ENCODE data around the gene ZNF580. TPM values are rescaled to one million over a fixed set of nuclear protein-coding genes. Genes with fewer than 3 reads are reported as not detected.

ZNF580 gene
- total and polyA plus RNA-seq, 2 of the 13 experiments (the other 11 are each of a cell fraction or from before 2014, with no cell fraction given) = 4.4 to 6.0 TPM

- Histone ChIP-seq H3K36me3 (replicated peaks in 1 of 2; ENCODE audit: control insufficient read depth in 1 of 2, insufficient read depth in 2 of 2, low read length in 2 of 2) (peaks cover 2 to 4% of the 10 kb centered on the region in 2 experiments), H3K4me2 (ENCODE audit: low read depth, low read length) (peak overlapping the region; percentile 91), H4K20me1 (ENCODE audit: insufficient read depth, low read length) (peaks cover 40% of the 10 kb centered on the region), H3K79me2 (ENCODE audit: insufficient read depth, low read length) (peaks cover 42% of the 10 kb centered on the region), H2AFZ (ENCODE audit: low read length) (peak overlapping the region; percentile 84), H3K9me3 (ENCODE audit: low read length) (no peaks in the 10 kb centered on the region), H3K4me1 (ENCODE audit: insufficient read depth, low read length) (peaks cover 26% of the 10 kb centered on the region), H3K27ac (ENCODE audit: extremely low read length, insufficient read depth, low read length) (peak overlapping the region; percentile 99), H3K9ac (ENCODE audit: insufficient read depth, low read depth, low read length) (peak overlapping the region; percentile 99), H3K4me3 (replicated peaks in 1 of 3; ENCODE audit: insufficient read depth in 1 of 3, low read depth in 2 of 3, low read length in 3 of 3) (peak overlapping the region; percentile 85 to 99 (median 97)), H3K27me3 (ENCODE audit: control insufficient read depth in 1 of 2, insufficient read depth in 2 of 2, low read length in 2 of 2) (no peaks in the 10 kb centered on the region; a peak in 1 of 5 replicates)
- no TSS peak for BruUV-seq (replicated peaks)
- CTCF ChIA-PET (ENCODE audit: low intra/inter-chr PET ratio, low total read pairs) = interaction anchor here (0.7 to 2.3 kb wide), 4 partner anchors 9 to 22 kb away, joined by 3 to 21 read pairs (median 6); no protein-coding TSS in a partner anchor
- ATAC-seq (peak; percentile 85), FAIRE-seq (peak; percentile 97), DNase-seq (ENCODE audit: low spot score) (peak; percentile 99)
- intact Hi-C loops (cut with micrococcal nuclease; ENCODE audit: unreplicated experiment) (no loop called here), in situ Hi-C loops (cut with HindIII; ENCODE audit: extremely low pct_ligation_motif_present, low pct_unique_long_range_greater_than_20kb) (no loop called here)
- POLR2A ChIA-PET = interaction anchor here (0.7 to 2.1 kb wide), 27 partner anchors 10 to 1465 kb away, joined by 3 to 27 read pairs (median 5); partner anchors contain the start of genes EPN1, FIZ1, HSPBP1 and ISOC2
- under 1% methylated on average over 40 of the region's 52 CpGs for WGBS (ENCODE audit: low lambda C conversion rate)
- TF ChIP-seq ZNF567 (CRISPR knock-in tag; IDR thresholded peaks at IDR 0.05; ENCODE audit: borderline replicate concordance) = no peak
- TF ChIP-seq ZBTB1 (CRISPR knock-in tag; IDR thresholded peaks at IDR 0.05; ENCODE audit: borderline replicate concordance) = no peak
- peak; percentile 72 for TF ChIP-seq PITX1 (CRISPR knock-in tag; IDR thresholded peaks at IDR 0.05)
- TF ChIP-seq SAP130 (CRISPR knock-in tag; IDR thresholded peaks at IDR 0.05; ENCODE audit: low read depth) = no peak
- TF ChIP-seq KLF9 (CRISPR knock-in tag; IDR thresholded peaks at IDR 0.05; ENCODE audit: low read depth) = no peak
- TF ChIP-seq ELF3 (CRISPR knock-in tag; IDR thresholded peaks at IDR 0.05) = no peak
- TF ChIP-seq KDM1A (CRISPR knock-in tag; IDR thresholded peaks at IDR 0.05) = no peak
- peak; percentile 66; the same call in 1 of the 2 replicates for TF ChIP-seq ETV5 (CRISPR knock-in tag; IDR thresholded peaks at IDR 0.05; ENCODE audit: borderline replicate concordance)
- 0 out of 2 replicates have a peak, but pooled peaks have one; percentile 1 for TF ChIP-seq GZF1 (CRISPR knock-in tag; IDR thresholded peaks at IDR 0.05)
- TF ChIP-seq ZNF451 (CRISPR knock-in tag; IDR thresholded peaks at IDR 0.05) = no peak
- TF ChIP-seq ZNF710 (CRISPR knock-in tag; IDR thresholded peaks at IDR 0.05; ENCODE audit: borderline replicate concordance) = 0 out of 2 replicates have a peak, but pooled peaks have one; percentile 1
- peak; percentile 1 for TF ChIP-seq TBL1XR1 (IDR thresholded peaks at IDR 0.05; ENCODE audit: borderline replicate concordance, low read length, partially characterized antibody)
- no peak for TF ChIP-seq SCMH1 (CRISPR knock-in tag; IDR thresholded peaks at IDR 0.05; ENCODE audit: borderline replicate concordance)
- TF ChIP-seq ESRRA (CRISPR knock-in tag; IDR thresholded peaks at IDR 0.05; ENCODE audit: low read depth) = no peak
- peak; percentile 13; the same call in 1 of the 2 replicates for TF ChIP-seq NFYC (CRISPR knock-in tag; IDR thresholded peaks at IDR 0.05)
- TF ChIP-seq ZNF207 (IDR thresholded peaks at IDR 0.05; ENCODE audit: borderline replicate concordance) = no peak
- 0 out of 2 replicates have a peak, but pooled peaks have one; percentile 60 for TF ChIP-seq SMAD3 (CRISPR knock-in tag; IDR thresholded peaks at IDR 0.05)
- no peak for TF ChIP-seq E2F2 (CRISPR knock-in tag; IDR thresholded peaks at IDR 0.05; ENCODE audit: borderline replicate concordance)
These were observed 13.6 kb downstream of the ZNF580 start for GRCh38 chr19:55654323-55654867.
